ENCODE results near the gene PRMT9. TPM values are rescaled to one million over a fixed set of nuclear protein-coding genes. Genes with fewer than 3 reads are reported as not detected.

PRMT9 gene
- total and polyA plus RNA-seq, 9 of the 15 experiments (the other 6 are each of a cell fraction or from before 2014, with no cell fraction given): 3.5 to 15.6 (median 7.2) TPM

GRCh38 chr4:147674073-147674472 is 9.9 kb downstream of the PRMT9 start:
- ATAC-seq: no peak
- WGBS (ENCODE audit: insufficient coverage, low coverage, missing lambda C conversion rate): 98% methylated on average over 4 of the region's 4 CpGs
- no peaks in the 10 kb centered on the region for H3K4me1 ChIP-seq (replicated peaks in 1 of 2; ENCODE audit: control insufficient read depth in 2 of 2, insufficient read depth in 2 of 2, low read length in 2 of 2)
- BruUV-seq (replicated peaks): no TSS peak
- FAIRE-seq: no peak
- DNase-seq (ENCODE audit: extremely low read depth in 1 of 4, low spot score in 3 of 4): no peak
- peaks cover 32% of the 10 kb centered on the region for H3K36me3 ChIP-seq (ENCODE audit: control insufficient read depth, insufficient read depth, low read length)
- ChIA-PET CTCF (ENCODE audit: low intra/inter-chr PET ratio) (no interaction called here), POLR2A (interaction anchor here (0.7 to 1.0 kb wide), 2 partner anchors 10 to 18 kb away, joined by 3 read pairs; partner anchors contain the start of gene PRMT9)
- H3K9me1 ChIP-seq (ENCODE audit: control insufficient read depth, insufficient read depth, low read length): no peaks in the 10 kb centered on the region
- intact Hi-C loops (cut with micrococcal nuclease): no loop called here
- H2AFZ ChIP-seq (ENCODE audit: low read depth, low read length): no peak overlapping the region
- no peak overlapping the region for H3K4me2 ChIP-seq (ENCODE audit: insufficient read depth, low read length)
- H3K27ac ChIP-seq (ENCODE audit: extremely low read depth, low read depth, low read length): no peak overlapping the region
- H3K9me3 ChIP-seq (replicated peaks; ENCODE audit: control insufficient read depth, insufficient read depth, low read depth, low read length): no peaks in the 10 kb centered on the region
- H4K20me1 ChIP-seq (replicated peaks; ENCODE audit: control insufficient read depth, insufficient read depth, low read length): no peaks in the 10 kb centered on the region
- H3K79me2 ChIP-seq (ENCODE audit: control insufficient read depth, insufficient read depth, low read length): no peaks in the 10 kb centered on the region; the same call in 2 of the 3 replicates
- H3K9ac ChIP-seq (ENCODE audit: insufficient read depth in 1 of 2, low read depth in 2 of 2, low read length in 2 of 2): no peak overlapping the region
- no peak overlapping the region for H3K4me3 ChIP-seq
- H3K27me3 ChIP-seq (ENCODE audit: control insufficient read depth in 2 of 2, insufficient read depth in 2 of 2, low read length in 2 of 2): no peaks in the 10 kb centered on the region
- in situ Hi-C loops (cut with MboI): no loop called here
- TF ChIP-seq ZNF699 (CRISPR knock-in tag; IDR thresholded peaks at IDR 0.05; ENCODE audit: insufficient replicate concordance) (no peak), YY1 (IDR thresholded peaks at IDR 0.05; ENCODE audit: borderline replicate concordance in 1 of 3, control insufficient read depth in 1 of 3, extremely low read depth in 1 of 3, insufficient read depth in 3 of 3, insufficient read length in 1 of 3, insufficient replicate concordance in 2 of 3, low read depth in 1 of 3, low read length in 2 of 3) (no peak), PHTF2 (CRISPR knock-in tag; IDR thresholded peaks at IDR 0.05) (no peak), DMBX1 (CRISPR knock-in tag; IDR thresholded peaks at IDR 0.05; ENCODE audit: borderline replicate concordance) (no peak), TAF15 (IDR thresholded peaks at IDR 0.05; ENCODE audit: low read depth, low read length) (no peak), CTBP1 (IDR thresholded peaks at IDR 0.05; ENCODE audit: borderline replicate concordance) (no peak), PTTG1 (tag; IDR thresholded peaks at IDR 0.05; ENCODE audit: low read depth) (no peak), MCM5 (IDR thresholded peaks at IDR 0.05; ENCODE audit: low read depth) (no peak)
- TF ChIP-seq, protein P1, sequence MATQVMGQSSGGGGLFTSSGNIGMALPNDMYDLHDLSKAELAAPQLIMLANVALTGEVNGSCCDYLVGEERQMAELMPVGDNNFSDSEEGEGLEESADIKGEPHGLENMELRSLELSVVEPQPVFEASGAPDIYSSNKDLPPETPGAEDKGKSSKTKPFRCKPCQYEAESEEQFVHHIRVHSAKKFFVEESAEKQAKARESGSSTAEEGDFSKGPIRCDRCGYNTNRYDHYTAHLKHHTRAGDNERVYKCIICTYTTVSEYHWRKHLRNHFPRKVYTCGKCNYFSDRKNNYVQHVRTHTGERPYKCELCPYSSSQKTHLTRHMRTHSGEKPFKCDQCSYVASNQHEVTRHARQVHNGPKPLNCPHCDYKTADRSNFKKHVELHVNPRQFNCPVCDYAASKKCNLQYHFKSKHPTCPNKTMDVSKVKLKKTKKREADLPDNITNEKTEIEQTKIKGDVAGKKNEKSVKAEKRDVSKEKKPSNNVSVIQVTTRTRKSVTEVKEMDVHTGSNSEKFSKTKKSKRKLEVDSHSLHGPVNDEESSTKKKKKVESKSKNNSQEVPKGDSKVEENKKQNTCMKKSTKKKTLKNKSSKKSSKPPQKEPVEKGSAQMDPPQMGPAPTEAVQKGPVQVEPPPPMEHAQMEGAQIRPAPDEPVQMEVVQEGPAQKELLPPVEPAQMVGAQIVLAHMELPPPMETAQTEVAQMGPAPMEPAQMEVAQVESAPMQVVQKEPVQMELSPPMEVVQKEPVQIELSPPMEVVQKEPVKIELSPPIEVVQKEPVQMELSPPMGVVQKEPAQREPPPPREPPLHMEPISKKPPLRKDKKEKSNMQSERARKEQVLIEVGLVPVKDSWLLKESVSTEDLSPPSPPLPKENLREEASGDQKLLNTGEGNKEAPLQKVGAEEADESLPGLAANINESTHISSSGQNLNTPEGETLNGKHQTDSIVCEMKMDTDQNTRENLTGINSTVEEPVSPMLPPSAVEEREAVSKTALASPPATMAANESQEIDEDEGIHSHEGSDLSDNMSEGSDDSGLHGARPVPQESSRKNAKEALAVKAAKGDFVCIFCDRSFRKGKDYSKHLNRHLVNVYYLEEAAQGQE (IDR thresholded peaks at IDR 0.05; ENCODE audit: borderline replicate concordance): no peak
- TF ChIP-seq, protein P1 (CRISPR knock-in tag; IDR thresholded peaks at IDR 0.05; ENCODE audit: low read depth): no peak
- TF ChIP-seq, protein P2, sequence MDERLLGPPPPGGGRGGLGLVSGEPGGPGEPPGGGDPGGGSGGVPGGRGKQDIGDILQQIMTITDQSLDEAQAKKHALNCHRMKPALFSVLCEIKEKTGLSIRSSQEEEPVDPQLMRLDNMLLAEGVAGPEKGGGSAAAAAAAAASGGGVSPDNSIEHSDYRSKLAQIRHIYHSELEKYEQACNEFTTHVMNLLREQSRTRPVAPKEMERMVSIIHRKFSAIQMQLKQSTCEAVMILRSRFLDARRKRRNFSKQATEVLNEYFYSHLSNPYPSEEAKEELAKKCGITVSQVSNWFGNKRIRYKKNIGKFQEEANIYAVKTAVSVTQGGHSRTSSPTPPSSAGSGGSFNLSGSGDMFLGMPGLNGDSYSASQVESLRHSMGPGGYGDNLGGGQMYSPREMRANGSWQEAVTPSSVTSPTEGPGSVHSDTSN (CRISPR knock-in tag; IDR thresholded peaks at IDR 0.05; ENCODE audit: low read depth): no peak
- TF ChIP-seq, protein P2 (tag; conservative IDR thresholded peaks at IDR 0.05; ENCODE audit: low read depth): no peak

All from K562 (cell line).